Globus pallidus (tissue), 1 donor: Measurements from ENCODE around the gene MTR.
A peak's percentile ranks its signal among the peaks of the same experiment; 100 is the strongest.

Experiments
- DNase-seq: peaks from one replicate; pipeline ENCODE4 v3.0.0-alpha.2; 2015; ENCODE audit warnings: low spot score

Gene MTR

GRCh38 chr1:236779312-236779711, 15.8 kb upstream of the MTR start:
- DNase-seq, result no peak

- DNase-seq, result no peak
These were observed 9.6 kb upstream of the MTR start for GRCh38 chr1:236785477-236785876.

GRCh38 chr1:236786453-236786852, 8.6 kb upstream of the MTR start:
- DNase-seq, result no peak

- DNase-seq, result no peak
These were observed 482 bp upstream of the MTR start for GRCh38 chr1:236794585-236795034.

GRCh38 chr1:236795757-236796667, 920 bp downstream of the MTR start:
- peak; percentile 12 for DNase-seq

GRCh38 chr1:236799001-236799400, 3.9 kb downstream of the MTR start:
- DNase-seq, result no peak

GRCh38 chr1:236800002-236800620, 5.0 kb downstream of the MTR start:
- DNase-seq, result no peak

GRCh38 chr1:236800623-236801022, 5.5 kb downstream of the MTR start:
- DNase-seq, result no peak

GRCh38 chr1:236802264-236802663, 7.2 kb downstream of the MTR start:
- no peak for DNase-seq

- no peak for DNase-seq
These were observed 11.5 kb downstream of the MTR start for GRCh38 chr1:236806634-236807033.

- no peak for DNase-seq
These were observed 12.9 kb downstream of the MTR start for GRCh38 chr1:236808005-236808404.

GRCh38 chr1:236808564-236809130, 13.6 kb downstream of the MTR start:
- no peak for DNase-seq

GRCh38 chr1:236809148-236809547, 14.1 kb downstream of the MTR start:
- DNase-seq, result no peak

- no peak for DNase-seq
These were observed 14.9 kb downstream of the MTR start for GRCh38 chr1:236810018-236810417.

- no peak for DNase-seq
These were observed 17.4 kb downstream of the MTR start for GRCh38 chr1:236812334-236813030.

- DNase-seq, result no peak
These were observed 20.8 kb downstream of the MTR start for GRCh38 chr1:236815941-236816340.

- DNase-seq, result no peak
These were observed 24.8 kb downstream of the MTR start for GRCh38 chr1:236819856-236820255.

GRCh38 chr1:236821091-236821627, 26.1 kb downstream of the MTR start:
- DNase-seq, result no peak

GRCh38 chr1:236823559-236823958, 28.5 kb downstream of the MTR start:
- no peak for DNase-seq

GRCh38 chr1:236829085-236829484, 34.0 kb downstream of the MTR start:
- DNase-seq, result no peak

- DNase-seq, result no peak
These were observed 35.0 kb downstream of the MTR start for GRCh38 chr1:236830116-236830515.

GRCh38 chr1:236830560-236830959, 35.5 kb downstream of the MTR start:
- DNase-seq, result no peak
